ENCODE measurements around the gene TRIM66. TPM values are rescaled to one million over a fixed set of nuclear protein-coding genes. Genes with fewer than 3 reads are reported as not detected.

Gene TRIM66
- total and polyA plus RNA-seq, 10 of the 15 experiments (the other 5 are each of a cell fraction or from before 2014, with no cell fraction given): 1.7 to 14.5 (median 7.4) TPM

- H3K79me2 ChIP-seq (ENCODE audit: control insufficient read depth, insufficient read depth, low read length): peaks cover 58% of the 10 kb centered on the region
- H3K36me3 ChIP-seq (ENCODE audit: control insufficient read depth in 2 of 2, insufficient read depth in 2 of 2, low read length in 1 of 2): peaks cover 8 to 24% of the 10 kb centered on the region in 2 experiments
- WGBS (ENCODE audit: insufficient coverage, insufficient replicate concordance, low lambda C conversion rate, missing lambda C conversion rate): under 1% methylated on average over 27 of the region's 27 CpGs
- TF ChIP-seq NFIC (IDR thresholded peaks at IDR 0.05; ENCODE audit: low read depth, low read length) (no peak), CBFB (IDR thresholded peaks at IDR 0.05; ENCODE audit: low read depth) (no peak), CHD4 (IDR thresholded peaks at IDR 0.05) (no peak), ATF3 (IDR thresholded peaks at IDR 0.05; ENCODE audit: borderline replicate concordance, extremely low read depth, low read depth, low read length) (no peak), HDGF (IDR thresholded peaks at IDR 0.05) (no peak), BHLHE40 (IDR thresholded peaks at IDR 0.05; ENCODE audit: borderline replicate concordance in 1 of 2, low read depth in 2 of 2, low read length in 1 of 2) (0 out of 4 replicates have a peak, but pooled peaks of 1 of the 2 experiments have one; percentile 6), RELA (IDR thresholded peaks at IDR 0.05; ENCODE audit: borderline replicate concordance, partially characterized antibody) (no peak), STAT1 (conservative IDR thresholded peaks at IDR 0.05) (no peak), RUNX3 (IDR thresholded peaks at IDR 0.05; ENCODE audit: low read length) (peak; percentile 3; the same call in 1 of the 2 replicates), RBBP5 (conservative IDR thresholded peaks at IDR 0.05) (no peak), TCF3 (IDR thresholded peaks at IDR 0.05; ENCODE audit: borderline replicate concordance, insufficient read depth, low read depth, low read length) (no peak), RAD51 (IDR thresholded peaks at IDR 0.05) (0 out of 2 replicates have a peak, but pooled peaks have one; percentile 34), USF1 (IDR thresholded peaks at IDR 0.05; ENCODE audit: borderline replicate concordance, extremely low read length, insufficient read depth, low read depth, low read length) (peak; percentile 29), E2F8 (IDR thresholded peaks at IDR 0.05; ENCODE audit: low read depth, partially characterized antibody) (no peak), EZH2 (IDR thresholded peaks at IDR 0.05; ENCODE audit: borderline replicate concordance, control insufficient read depth, low read depth, low read length) (no peak)
- SMC1A ChIA-PET (ENCODE audit: uncharacterized antibody, unreplicated experiment): interaction anchor here (0.6 to 1.7 kb wide), 4 partner anchors 10 to 76 kb away, joined by 3 to 4 read pairs (median 4); no protein-coding TSS in a partner anchor
- H3K4me1 ChIP-seq (ENCODE audit: control insufficient read depth, insufficient read depth, low read length): peaks cover 24% of the 10 kb centered on the region
- FAIRE-seq (no peak), DNase-seq (ENCODE audit: low read depth, low spot score) (no peak), ATAC-seq (peak; percentile 11)
- peak overlapping the region; percentile 99 for H3K27ac ChIP-seq (ENCODE audit: control insufficient read depth, insufficient read depth)
- H3K9ac ChIP-seq (ENCODE audit: control insufficient read depth, insufficient read depth, low read length): peak overlapping the region; percentile 100
- CTCF ChIA-PET: interaction anchor here (0.6 to 1.9 kb wide), 2 partner anchors 11 to 276 kb away, joined by 3 to 9 read pairs; no protein-coding TSS in a partner anchor
- intact Hi-C loops (cut with micrococcal nuclease; ENCODE audit: unreplicated experiment): loop anchor here (10.0 kb wide), 1 partner anchor 148 kb away; no protein-coding TSS in a partner anchor
- H3K4me3 ChIP-seq: peak overlapping the region; percentile 88
- peak overlapping the region; percentile 17 for H3K4me2 ChIP-seq (ENCODE audit: control insufficient read depth, insufficient read depth)
- BruUV-seq (replicated peaks): TSS peak; percentile 68
- peaks cover 5% of the 10 kb centered on the region; the same call in 1 of the 2 replicates for H4K20me1 ChIP-seq (ENCODE audit: control insufficient read depth, insufficient read depth)
- RAD21 ChIA-PET (ENCODE audit: unreplicated experiment): interaction anchor here (0.9 to 1.4 kb wide), 6 partner anchors 10 to 276 kb away, joined by 3 to 5 read pairs (median 4); partner anchors contain the start of gene AKIP1
- H3K27me3 ChIP-seq (replicated peaks in 1 of 2; ENCODE audit: control insufficient read depth in 2 of 2, insufficient read depth in 2 of 2, low read length in 1 of 2): no peaks in the 10 kb centered on the region
- H2AFZ ChIP-seq (ENCODE audit: control insufficient read depth, low read depth, low read length): peak overlapping the region; percentile 52; the same call in 1 of the 2 replicates
- in situ Hi-C loops (cut with MboI): loop anchor here (5.0 kb wide), 1 partner anchor 274 kb away; no protein-coding TSS in a partner anchor
- POLR2A ChIA-PET: interaction anchor here (0.6 to 2.1 kb wide), 8 partner anchors 31 to 785 kb away, joined by 3 to 10 read pairs (median 5); partner anchors contain the start of gene TMEM9B
- no peaks in the 10 kb centered on the region for H3K9me3 ChIP-seq (replicated peaks; ENCODE audit: control insufficient read depth, insufficient read depth, low read length)
Observed at GRCh38 chr11:8683115-8683807, 796 bp upstream of the TRIM66 start.

Data from GM12878 (cell line).